EL (cell line): ENCODE measurements around the gene FAM20B.
A peak's percentile ranks its signal among the peaks of the same experiment; 100 is the strongest.

ENCODE experiments used
- DNase-seq: peaks from one replicate; pipeline ENCODE4 v3.0.0-alpha.2; 2016

Gene FAM20B

DNA sequence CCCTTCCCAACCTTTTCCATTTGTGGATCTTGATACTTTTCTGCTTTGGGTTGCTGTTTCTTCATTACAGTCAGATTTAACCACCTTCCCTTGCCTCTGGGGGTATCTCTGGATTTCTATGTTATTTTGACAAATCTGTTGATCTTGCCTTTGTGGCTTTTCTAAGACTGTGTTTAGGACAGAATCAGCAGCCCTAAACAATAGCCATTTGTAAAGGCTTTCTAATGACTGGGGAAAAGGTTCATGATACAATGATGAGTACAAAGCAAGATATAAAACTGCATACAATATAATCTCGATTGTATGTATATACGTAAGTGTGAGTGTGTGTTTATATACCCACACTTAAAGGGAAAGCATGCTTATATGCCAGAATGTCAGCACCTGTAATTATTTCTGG, 27.8 kb downstream of the FAM20B start:
- DNase-seq = no peak

DNA sequence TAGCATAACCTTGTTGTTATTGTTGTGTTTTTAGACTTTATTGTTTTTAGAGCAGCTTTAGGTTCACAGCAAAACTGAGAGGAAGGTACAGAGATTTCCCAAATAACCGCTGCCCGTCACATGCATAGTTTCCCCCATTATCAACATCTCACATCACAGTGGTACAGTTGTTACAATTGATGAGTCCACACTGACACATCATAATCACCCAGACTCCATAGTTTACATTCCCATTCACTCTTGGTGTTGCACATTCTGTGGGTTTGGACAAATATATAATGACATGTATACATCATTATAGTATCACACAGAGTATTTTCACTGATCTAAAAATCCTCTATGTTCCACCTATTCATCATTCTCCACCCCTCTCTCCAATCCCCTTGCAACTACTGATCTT, 30.2 kb downstream of the FAM20B start:
- DNase-seq = no peak

DNA sequence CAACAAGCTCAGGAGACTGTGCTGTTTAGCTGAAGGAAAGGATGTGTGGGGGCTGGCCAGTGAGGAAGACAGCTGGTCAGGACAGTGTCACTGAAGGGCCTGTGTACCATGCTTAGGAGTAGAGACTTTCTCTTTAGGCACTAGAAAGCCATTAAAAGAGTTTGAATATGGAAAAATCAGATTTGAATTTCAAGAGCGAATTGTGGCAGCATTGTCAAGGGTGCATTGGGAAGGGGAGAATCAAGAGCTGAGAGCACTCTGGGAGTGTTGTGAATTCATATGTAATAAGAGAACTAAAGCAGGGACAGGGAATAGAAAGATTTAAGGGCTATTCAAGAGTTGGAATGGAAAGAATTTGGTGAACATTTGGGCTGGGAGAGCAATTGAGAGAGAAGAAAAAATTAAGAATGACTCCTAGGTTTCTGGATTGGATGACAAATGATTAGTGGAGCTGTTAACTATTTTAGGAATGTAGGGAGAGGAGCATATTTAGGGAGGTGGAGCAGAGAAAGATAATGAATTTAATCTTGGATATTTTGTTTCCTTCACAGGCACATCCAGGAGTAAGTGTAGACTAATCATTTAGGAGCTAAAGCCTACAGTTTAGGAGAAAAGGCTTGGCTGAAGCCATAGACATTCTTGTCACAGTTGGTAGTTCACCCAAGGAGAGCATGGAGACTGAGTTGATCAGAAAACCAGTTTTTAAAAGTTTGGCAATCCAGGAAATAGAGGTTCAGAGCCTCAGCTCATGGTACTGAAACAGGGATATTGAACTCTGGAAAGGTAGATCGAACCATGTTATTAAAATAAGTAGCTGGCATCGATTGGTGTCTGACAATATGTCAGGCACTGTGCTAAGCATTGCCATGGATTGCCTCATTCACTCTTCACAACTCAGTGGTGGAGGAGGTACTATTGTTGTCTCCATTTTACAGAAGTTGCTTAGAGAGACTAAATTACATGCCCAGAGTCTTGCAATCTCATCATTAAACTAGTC, 33.1 kb downstream of the FAM20B start:
- DNase-seq = peak; percentile 82

DNA sequence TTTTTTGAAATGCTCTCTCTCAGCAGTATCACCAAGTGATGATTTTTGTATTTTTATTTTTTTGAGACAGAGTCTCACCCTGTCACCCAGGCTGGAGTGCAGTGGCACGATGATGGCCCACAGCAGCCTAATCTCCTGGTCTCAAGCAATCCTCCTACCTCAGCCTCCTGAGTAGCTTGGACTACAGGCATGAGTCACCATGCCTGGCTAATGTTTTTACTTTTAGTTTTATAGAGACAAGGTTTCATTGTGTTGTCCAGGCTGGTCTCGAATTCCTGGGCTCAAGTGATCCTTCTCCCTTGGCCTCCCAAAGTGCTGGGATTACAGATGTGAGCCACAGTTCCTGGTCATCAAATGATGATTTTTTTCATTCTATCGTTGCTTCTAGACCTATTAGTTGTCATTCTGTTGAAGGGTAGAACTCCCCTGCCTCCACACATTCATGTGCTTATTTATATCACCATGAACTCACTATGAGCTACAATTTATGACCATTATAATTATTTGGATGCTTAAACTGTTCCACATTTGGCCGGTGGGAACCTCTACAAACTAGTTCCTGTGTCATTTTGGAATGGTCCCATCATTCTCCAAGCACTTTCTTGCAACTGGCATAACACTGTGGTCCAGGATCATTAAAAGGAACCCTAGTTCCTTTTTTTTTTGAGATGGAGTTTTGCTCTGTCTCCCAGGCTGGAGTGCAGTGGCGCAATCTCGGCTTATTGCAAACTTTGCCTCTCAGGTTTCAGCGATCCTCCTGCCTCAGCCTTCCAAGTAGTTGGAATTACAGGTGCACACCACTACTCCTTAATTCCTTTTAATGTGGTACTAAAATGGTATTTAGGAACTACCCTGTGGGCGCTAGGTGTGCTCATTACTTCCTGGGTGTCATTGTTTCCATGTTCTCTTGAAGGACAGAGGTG, 35.9 kb downstream of the FAM20B start:
- DNase-seq = peak; percentile 32

DNA sequence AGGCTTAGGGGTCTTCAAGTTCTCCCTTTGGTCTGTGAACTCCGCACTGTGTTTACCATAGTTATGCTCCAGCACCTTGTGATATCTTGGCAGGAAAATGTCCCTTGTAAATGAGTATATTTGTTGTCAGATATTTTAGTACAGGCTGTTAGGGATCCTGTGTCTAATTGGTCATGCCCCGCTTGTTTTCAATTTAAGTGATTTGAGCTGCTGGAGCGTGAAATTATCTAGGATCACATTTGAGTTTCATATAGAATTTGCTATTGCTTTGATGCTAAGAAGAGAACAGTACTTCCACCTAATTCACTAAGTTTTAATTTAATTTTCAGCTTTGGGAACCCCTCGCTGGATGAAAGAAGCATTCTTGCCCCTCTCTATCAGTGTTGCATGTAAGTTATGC, 40.8 kb downstream of the FAM20B start:
- no peak for DNase-seq

DNA sequence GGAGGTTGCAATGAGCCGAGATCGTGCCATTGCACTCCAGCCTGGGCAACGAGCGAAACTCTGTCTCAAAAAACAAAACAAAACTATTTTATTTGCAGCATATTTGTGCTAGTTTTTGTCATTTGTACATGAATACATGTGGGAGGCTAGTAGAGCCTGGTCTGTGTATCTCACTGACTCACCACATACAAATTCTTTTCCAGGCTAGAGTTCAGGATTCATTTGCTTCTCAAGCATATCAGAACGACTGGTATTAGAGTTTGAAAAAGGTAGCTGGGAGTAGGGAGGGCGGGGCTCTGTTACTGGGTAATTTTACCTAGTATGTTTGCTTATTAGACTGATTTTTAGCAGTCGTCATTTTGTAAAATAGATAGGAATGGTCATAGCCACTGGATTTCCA, 51.7 kb downstream of the FAM20B start:
- DNase-seq = peak; percentile 34

DNA sequence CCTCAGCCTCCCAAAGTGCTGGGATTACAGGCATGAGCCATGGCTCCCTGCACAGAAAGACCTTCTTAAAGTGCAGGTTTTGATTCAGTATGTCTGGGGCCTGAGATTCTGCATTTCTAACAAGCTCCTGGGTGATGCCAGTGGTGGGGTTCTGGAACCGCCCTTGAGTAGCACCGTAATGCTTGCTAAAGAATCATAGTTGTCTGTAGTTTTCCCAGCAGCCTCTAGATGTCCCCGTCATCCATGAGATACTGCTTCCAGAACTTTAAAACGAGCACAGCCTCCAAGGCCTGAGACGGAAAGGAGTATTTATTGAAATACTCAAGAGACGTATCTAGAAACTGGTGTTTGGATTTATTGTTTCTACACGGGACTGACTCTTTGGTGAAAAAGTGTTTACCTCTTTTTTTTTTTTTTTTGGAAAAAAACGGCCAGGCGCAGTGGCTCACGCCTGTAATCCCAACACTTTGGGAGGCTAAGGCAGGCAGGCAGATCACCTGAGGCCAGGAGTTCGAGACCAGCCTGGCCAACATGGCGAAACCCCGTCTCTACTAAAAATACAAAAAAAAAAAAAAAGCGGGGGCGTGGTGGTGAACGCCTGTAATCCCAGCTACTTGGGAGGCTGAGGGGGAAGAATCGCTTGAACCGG, 53.5 kb downstream of the FAM20B start:
- peak; percentile 72 for DNase-seq

DNA sequence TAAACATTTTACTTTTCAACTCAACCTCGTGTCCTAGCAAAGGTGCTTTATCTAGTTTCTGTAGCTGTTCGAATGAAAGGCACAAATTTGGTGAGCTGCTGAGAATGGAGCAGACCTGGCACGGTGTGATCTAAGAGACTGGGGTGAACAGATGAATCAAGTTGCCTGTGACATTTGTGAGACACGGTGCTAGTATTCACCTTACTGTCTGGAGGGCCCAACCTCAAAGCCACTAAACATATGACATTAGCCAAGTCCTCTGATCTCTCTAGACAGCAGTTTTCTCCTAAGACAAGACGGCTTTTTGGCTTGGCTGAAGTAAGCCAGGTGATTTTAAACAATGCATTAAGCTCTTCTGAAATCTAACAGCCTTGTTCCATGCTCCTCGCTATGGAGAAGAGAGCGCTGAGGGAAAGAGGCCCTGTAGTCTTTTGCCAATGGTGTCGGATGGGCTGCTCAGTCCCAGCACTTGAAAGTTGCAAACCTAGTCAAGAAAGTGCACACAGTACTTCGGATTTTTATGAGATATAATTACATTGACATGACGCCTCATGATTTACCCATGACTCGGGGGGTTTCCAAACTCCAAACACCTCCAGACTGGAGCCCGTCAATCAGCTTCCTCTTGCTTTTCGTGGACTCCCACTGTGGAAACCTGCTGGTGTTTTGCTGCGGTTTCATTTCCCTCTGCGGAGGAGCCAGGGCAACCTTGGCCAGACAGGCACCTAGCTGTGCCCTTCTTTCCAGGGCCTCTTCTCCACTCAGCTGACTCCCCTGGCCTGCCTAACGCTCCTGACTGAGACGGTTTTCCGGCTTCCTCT, 55.4 kb downstream of the FAM20B start:
- DNase-seq = no peak

DNA sequence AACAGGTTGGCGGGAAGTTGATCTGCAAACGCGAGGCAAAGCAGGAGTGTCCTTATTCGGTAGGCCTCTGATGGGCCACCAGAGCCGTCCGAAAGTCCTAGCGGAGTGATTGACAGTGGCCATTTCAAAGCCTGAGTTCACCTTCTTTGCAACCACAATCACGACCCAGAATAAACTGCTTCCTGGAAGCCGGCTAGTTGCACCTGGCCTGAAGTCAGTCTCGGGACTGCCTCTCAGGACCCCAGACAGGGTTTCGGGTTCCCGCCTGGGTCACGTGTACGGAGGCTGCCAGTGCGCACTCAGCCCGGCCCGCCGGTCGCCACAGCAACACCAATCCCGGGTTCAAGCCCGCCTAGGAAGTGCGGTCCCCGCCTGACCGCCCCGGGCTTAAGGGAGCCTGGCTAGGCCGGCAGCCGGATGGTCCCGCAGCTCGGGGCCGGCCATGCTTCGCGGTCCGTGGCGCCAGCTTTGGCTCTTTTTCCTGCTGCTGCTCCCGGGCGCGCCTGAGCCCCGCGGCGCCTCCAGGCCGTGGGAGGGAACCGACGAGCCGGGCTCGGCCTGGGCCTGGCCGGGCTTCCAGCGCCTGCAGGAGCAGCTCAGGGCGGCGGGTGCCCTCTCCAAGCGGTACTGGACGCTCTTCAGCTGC, 56.1 kb downstream of the FAM20B start, which contains the start of gene TOR3A:
Gene TOR3A (plus strand): TSS at position 384 of the 646 bp plus-strand sequence. CDS start 59 bp downstream, at position 443.
- peak; percentile 92 for DNase-seq

DNA sequence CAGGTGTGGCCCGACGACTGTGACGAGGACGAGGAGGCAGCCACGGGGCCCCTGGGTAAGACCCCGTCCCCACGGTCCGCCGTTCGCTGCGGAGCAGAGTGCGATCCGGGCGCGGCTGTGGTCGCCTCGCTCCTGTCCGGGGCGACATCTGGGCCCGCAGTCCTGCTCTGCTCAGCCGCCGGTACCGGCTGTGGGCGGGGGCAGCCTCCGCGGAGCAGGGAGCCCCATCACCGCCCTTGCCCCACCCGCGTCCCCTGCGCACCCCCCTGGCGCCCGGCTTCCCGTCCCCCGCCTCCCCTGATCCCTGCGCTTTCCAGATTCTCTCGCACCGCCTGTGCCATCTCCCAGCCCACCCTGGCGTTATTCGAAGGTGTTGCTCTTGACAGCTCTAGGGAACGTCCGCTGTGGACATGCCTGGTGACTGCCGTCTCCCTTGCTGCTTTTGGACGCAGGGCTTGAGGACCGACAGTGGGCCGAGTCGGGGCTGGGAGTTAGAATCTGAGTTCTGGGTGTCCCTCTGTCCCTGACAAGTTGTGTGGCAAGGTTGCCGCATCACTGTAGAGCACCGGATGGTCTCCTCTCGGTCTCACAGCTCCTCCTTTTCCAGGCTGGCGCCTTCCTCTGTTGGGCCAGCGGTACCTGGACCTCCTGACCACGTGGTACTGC, 56.8 kb downstream of the FAM20B start:
- DNase-seq = peak; percentile 52

DNA sequence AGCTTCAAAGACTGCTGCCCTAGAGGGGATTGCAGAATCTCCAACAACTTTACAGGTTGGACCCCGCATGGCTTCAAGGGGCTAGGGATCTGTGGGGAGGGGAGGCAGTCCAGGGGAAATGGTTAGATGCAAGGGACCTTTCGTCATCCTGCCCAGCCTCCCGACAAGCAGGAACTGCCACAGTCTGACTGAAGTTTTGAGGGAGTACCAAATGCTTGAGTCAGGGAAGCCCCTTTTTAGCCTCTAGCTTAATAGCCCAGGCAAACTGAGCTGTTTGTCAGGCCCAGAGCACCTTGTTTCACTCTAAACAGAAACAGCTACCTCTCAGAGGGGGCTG, 57.3 kb downstream of the FAM20B start:
- peak; percentile 57 for DNase-seq

DNA sequence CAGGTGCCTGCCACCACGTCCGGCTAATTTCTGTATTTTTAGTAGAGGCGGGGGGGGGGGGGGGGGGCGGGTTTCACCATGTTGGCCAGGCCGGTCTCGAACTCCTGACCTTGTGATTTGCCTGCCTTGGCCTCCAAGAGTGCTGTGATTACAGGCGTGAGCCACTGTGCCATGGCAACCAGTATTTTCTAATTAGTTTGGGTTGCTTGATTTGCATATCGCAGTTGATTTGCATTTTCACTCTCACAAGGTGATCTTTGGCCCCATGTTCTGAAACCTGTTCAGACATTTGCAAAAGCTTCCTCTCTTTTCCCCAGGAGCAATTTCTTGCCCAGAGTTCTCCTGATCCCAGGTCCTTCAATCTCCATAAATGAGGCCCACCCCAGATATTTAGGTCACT, 57.8 kb downstream of the FAM20B start:
- DNase-seq = no peak

DNA sequence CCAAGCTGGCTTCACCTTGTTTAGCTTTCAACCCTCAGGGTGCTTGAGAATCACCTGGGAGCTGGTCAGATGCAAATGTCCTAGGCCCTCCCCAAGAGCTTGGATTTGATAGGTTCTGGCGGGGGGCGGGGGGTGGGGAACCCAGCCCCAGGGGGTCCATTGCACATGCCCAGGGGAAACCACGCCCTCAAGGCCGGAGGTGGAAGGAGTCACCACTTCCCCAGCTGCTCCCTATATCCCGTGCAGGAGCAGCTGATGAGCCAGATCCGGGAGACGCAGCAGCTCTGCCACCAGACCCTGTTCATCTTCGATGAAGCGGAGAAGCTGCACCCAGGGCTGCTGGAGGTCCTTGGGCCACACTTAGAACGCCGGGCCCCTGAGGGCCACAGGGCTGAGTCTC, 62.0 kb downstream of the FAM20B start:
- no peak for DNase-seq

DNA sequence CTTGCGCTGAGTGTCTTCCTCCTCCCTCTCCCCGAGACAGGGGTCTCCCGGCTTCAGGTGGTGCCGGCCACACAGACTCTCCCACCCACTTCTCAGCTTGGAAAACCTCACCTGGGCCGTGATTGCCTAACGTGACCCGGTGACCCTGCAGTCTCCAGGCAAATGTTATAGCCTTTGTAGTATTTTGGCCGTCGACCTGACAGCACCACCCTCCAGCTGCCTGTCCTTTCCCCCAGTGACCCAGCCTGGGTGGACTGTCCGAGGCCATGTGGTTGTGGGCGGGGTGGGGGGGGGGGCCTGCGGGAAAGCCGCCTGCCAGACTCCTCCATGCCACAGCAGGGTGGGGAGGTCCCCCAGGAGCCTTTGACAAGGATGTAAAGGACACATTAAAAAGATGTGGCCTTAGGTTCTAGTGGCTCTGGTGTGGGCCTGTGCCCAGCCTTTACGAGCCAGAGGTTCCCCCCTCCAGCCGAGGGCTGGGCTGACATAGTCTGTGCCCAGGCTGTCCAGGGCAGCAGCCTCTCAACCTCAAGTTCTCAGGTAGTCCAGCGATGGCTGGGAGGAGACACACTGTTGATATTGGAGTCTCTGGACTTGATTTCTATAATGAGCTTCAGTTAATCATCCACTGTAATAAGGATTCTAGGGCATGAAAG, 64.3 kb downstream of the FAM20B start:
- no peak for DNase-seq

DNA sequence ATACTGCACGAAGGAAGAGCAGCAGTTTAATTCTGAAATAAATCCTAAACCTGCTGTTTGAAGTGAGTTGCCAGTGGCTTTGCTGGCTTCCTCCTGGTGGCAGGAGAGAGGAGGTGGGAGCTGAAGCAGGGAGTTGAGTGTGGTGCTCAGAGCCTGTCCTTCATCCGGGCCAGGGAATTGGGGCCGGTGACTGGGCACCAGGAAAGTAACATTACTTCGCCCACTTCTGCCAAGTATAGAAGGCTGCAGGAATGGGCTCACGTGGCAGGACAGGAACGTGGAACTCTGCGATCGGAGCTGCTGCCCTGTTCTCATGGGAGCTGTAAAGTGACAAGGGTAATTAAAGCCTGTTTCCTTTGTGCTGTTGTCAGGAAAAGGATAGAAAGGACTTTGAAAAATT, 64.8 kb downstream of the FAM20B start:
- DNase-seq = no peak

DNA sequence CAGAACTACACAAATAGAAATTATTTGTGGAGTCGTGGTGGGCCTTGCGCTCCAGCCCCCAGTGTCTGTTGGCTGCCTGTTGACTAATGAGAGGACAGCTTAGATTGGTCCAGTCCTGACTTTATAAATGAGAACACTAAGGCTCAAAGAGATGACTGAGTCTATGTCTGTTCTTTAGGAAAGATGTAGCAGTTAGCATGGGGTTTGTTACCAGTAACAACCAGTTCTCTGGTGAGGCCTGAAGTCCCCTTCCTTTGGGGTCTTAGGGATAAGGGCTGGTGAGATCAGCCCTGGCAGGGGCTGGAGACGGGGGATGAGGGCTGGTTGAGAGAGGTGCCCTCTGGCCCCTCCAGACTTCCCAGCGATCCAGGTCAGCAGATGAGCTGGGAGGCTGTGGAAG, 65.2 kb downstream of the FAM20B start:
- DNase-seq = no peak

DNA sequence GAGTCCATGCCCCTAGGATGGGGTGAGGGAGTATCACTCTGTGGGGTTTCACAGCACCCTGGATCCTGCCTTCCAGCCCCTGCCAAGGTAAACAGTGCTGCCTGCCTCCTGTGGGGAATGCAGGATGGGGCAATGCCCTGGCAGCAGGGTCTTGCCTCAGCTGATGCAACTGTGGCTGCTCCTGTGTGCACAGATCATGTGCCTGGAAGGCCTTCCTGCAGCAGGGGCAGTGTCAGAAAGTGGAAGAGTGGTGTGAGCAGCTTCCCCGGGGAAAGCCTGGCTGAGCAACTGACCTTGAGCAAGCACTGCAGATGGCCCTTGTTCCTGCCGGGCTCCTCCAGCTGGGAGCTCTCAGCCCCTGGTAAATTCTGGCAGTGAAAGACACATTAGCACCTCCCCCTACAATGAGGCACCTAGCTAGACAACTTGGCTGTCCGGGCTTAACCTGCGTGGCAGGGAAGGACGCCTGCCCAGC, 66.0 kb downstream of the FAM20B start:
- DNase-seq = peak; percentile 57

DNA sequence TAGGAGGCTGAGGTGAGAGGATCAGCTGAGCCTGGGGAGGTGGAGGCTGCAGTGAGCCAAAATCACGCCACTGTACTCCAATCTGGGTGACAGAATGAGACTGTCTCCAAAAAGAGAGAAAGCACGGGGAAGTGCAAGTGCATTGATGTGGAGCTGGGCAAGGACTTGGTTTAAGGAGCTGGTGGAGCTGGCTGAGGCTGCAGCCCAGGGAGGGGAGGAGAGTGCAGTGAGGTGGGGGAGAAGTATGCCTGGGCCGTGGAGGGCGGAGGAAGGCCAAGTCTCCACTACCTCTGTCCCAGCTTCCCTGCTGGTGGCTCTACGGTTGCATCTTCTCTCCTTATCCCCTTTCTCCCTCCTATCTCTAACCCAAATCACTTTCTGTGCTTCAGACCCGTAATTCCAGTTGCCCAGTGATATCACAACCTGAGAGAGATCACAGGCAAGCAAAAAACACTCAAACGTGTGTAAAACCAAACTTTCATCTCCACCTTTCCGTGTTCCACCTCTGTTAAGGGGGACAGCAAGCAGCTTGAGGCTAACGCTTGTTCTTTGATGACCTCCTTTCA, 67.3 kb downstream of the FAM20B start:
- DNase-seq = no peak

DNA sequence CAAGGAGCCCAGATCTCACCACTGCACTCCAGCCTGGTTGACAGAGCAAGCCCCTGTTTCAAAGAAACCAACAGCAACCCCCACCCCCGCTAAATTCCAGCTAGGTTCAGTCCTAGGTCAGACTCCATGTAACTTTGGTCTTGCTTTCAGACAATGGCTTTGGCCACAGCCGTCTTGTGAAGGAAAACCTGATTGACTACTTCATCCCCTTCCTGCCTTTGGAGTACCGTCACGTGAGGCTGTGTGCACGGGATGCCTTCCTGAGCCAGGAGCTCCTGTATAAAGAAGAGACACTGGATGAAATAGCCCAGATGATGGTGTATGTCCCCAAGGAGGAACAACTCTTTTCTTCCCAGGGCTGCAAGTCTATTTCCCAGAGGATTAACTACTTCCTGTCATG, 69.1 kb downstream of the FAM20B start:
- DNase-seq = no peak

DNA sequence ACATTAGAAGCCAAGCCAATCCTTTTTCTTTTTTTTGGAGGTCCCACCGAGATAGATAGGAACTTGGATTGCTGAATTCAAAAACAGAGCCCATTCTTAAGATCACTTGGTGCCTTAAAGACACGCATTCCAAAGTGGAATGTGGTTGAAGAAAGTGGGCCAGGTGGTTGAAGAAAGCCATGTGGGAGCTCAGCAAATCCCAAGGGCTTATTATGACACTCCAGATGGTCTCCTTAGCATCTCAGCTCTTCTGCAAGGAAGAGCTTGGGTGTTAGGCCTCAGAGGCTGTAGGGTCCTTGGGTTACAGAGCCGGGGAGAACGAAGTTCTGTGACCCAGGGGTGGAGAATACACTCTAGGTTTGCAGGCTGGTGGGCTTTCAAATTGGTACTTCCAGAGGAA, 69.7 kb downstream of the FAM20B start:
- DNase-seq = no peak
